Testis (tissue), 5 donors: ENCODE results near the gene PSMD1. TPM values are rescaled to one million over a fixed set of nuclear protein-coding genes. Genes with fewer than 3 reads are reported as not detected.
A peak's percentile ranks its signal among the peaks of the same experiment; 100 is the strongest.

ENCODE experiments used
- DNase-seq: peaks from one replicate; pipeline ENCODE4 v3.0.0-alpha.2; 2019
- H3K27ac ChIP-seq, 2 donors: fragments of 200-600 bp; sonication (generic); one replicate each; pipeline ENCODE4 v1.5.1; 2019
- H3K27me3 ChIP-seq: fragments of 200-600 bp; sonication (generic); one replicate; pipeline ENCODE4 v1.5.1; 2019
- H3K36me3 ChIP-seq: fragments of 200-600 bp; sonication (generic); one replicate; pipeline ENCODE4 v1.5.1; 2017; ENCODE audit warnings: low read depth; ENCODE audit errors: missing control alignments
- H3K4me1 ChIP-seq: fragments of 200-600 bp; sonication (generic); one replicate; pipeline ENCODE4 v1.5.1; 2019
- H3K4me3 ChIP-seq, 2 donors: fragments of 200-600 bp; sonication (generic); one replicate each; pipeline ENCODE4 v1.5.1; 2017 to 2019
- H3K9me3 ChIP-seq: fragments of 200-600 bp; sonication (generic); one replicate; pipeline ENCODE4 v1.5.1; 2017
- CTCF ChIP-seq, 3 experiments: fragments of 450-650 bp in 2 of 3; fragments of 200-600 bp in 1 of 3; sonication (generic) in 1 of 3; IDR thresholded peaks; one replicate each; pipeline ENCODE4 v1.5.1; 2016 to 2019; ENCODE audit warnings: antibody characterized with exemption in 3 of 3, mild to moderate bottlenecking in 2 of 3, moderate library complexity in 1 of 3
- POLR2A ChIP-seq: fragments of 450-650 bp; IDR thresholded peaks from one replicate; pipeline ENCODE4 v1.6.1; 2017; ENCODE audit warnings: antibody characterized with exemption, mild to moderate bottlenecking, moderate library complexity
- WGBS, 2 donors: methylation state at CpG; one replicate each; pipeline ENCODE4 v1.1.5; 2018; 5-methylcytosine and 5-hydroxymethylcytosine counted together
- intact Hi-C: fragments of 100-400 bp; cut with DNase I; formaldehyde crosslinking; loops from one replicate; pipeline ENCODE4 v1.15.1; 2023; ENCODE audit warnings: low total_unique reads
- long read RNA-seq, 2 donors: transcript quantifications; one replicate each; lab custom pipeline, GENCODE V29; 2026
- polyA plus RNA-seq: library from polyadenylated mRNA; stranded (reverse); fragments of 350-450 nt; fragmentation: Illumina TruSeq; extraction: RNeasy Lipid Tissue Mini Kit (QIAGEN cat#74804); gene quantifications from one replicate; pipeline ENCODE4 v1.2.3, GENCODE V29; 2014; ENCODE audit warnings: low read depth, low replicate concordance; ENCODE audit not compliant: insufficient read depth
- total RNA-seq, 2 donors: library from RNA; depleted of rRNA; stranded (reverse); fragments of >200 nt; gene quantifications; one replicate each; pipeline ENCODE4 v1.2.3, GENCODE V29; 2016

Gene PSMD1
- total RNA-seq (10 to 100 TPM; 60.8 to 66.8 TPM), polyA plus RNA-seq (69.6 TPM)
- long read RNA-seq, donor 1, partial matches to known transcripts, result 42 of 51 reads
- long read RNA-seq, donor 1, other reads (novel, unspliced or antisense), result 0 of 51 reads
- long read RNA-seq, donor 2, transcript PSMD1-212 (2 exons, 546 nt), result major isoform, 10 of 69 reads
- long read RNA-seq, donor 2, partial matches to known transcripts, result 54 of 69 reads
- long read RNA-seq, donor 2, other reads (novel, unspliced or antisense), result 0 of 69 reads

GRCh38 chr2:231056453-231057416, at the start of gene PSMD1:
TSS of gene PSMD1 (plus strand) at chr2:231056867. CDS start at chr2:231057026, 159 bp downstream.
- Histone ChIP-seq H3K9me3 (no peaks in the 10 kb centered on the region), H3K36me3 (no peaks in the 10 kb centered on the region), H3K27ac (peak within 1 kb of the TSS; percentile 89 to 92), H3K27me3 (no peaks in the 10 kb centered on the region), H3K4me1 (peaks cover 13% of the 10 kb centered on the region), H3K4me3 (peak within 1 kb of the TSS; percentile 90 to 91)
- WGBS, 2 donors, result 0 to 1% methylated on average over 36 to 47 of the region's 73 CpGs
- DNase-seq, result peak; percentile 95
- peak; percentile 96 to 99 (median 98) for TF ChIP-seq CTCF (IDR thresholded peaks at IDR 0.05)
- TF ChIP-seq POLR2A, result no peak
- intact Hi-C loops, result no loop called here

DNA sequence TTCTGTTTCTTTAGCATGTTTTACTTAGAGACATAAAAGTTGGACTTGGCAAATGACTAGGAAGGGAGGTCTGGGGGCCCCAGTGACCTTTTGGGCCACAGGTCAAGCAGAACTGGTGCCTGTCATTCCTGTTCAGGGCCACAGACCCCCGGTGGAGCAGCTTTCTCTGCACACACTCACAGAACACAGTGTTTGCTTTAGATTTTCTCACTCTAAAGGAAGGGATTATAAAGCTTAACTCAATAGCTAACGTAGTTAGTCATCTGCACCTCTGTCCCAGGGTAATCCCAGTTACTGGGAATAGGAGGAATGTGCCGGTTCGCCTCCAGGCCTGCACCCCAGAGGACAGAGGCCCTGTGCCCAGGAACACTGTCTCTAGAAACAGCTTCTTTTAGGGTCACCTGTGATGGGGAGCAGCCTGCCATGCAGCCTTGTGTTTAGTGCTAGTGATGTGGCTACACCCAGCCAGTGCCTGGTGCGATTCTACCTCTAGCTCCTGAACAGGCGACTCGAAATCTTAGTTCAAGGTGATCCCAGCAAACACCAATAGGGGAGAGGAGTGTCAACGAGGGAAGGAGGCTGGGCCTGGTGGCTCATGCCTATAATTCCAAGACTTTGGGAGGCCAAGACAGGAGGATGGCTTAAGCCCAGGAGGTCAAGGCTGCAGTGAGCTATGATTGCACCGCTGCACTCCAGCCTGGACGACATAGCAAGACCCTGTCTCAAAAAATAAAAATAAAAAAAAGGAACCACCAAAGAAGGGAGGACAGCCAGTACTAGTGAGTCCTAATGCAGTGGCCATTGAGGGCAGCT, 49.2 kb upstream of the PSMD1 start:
- no peak for DNase-seq
- TF ChIP-seq POLR2A (no peak), CTCF (IDR thresholded peaks at IDR 0.05) (no peak)
- H3K27me3 ChIP-seq, result no peaks in the 10 kb centered on the region
- no peak overlapping the region for H3K4me3 ChIP-seq
- no peaks in the 10 kb centered on the region for H3K36me3 ChIP-seq
- H3K27ac ChIP-seq, result no peak overlapping the region
- 75 to 81% methylated on average over 10 of the region's 10 CpGs for WGBS, 2 donors
- H3K4me1 ChIP-seq, result no peaks in the 10 kb centered on the region
- intact Hi-C loops, result no loop called here
- H3K9me3 ChIP-seq, result no peaks in the 10 kb centered on the region

- intact Hi-C loops, result no loop called here
These were observed 48.5 kb upstream of the PSMD1 start for GRCh38 chr2:231008131-231008530.

More at GRCh38 chr2:231008131-231008530, 48.5 kb upstream of the PSMD1 start:
- H3K4me1 ChIP-seq, result no peaks in the 10 kb centered on the region
- DNase-seq, result no peak
- 85 to 89% methylated on average over 6 of the region's 6 CpGs for WGBS, 2 donors
- no peak for TF ChIP-seq CTCF (IDR thresholded peaks at IDR 0.05)
- no peak for TF ChIP-seq POLR2A
- no peak overlapping the region for H3K4me3 ChIP-seq
- H3K36me3 ChIP-seq, result no peaks in the 10 kb centered on the region
- H3K27me3 ChIP-seq, result no peaks in the 10 kb centered on the region
- no peaks in the 10 kb centered on the region for H3K9me3 ChIP-seq
- H3K27ac ChIP-seq, result no peak overlapping the region
